ENCODE measurements around the gene TMEM184C.

Gene TMEM184C

GRCh38 chr4:147617173-147617840, at the start of gene TMEM184C:
Gene TMEM184C, plus strand, starts transcription at chr4:147617397. Its CDS starts 560 bp downstream, at chr4:147617957.
- DNase-seq (ENCODE audit: low read depth), result peak; percentile 85

GRCh38 chr4:147570616-147571015, 46.6 kb upstream of the TMEM184C start:
- no peak for DNase-seq (ENCODE audit: low read depth)

- DNase-seq (ENCODE audit: low read depth), result no peak
Observed at GRCh38 chr4:147571036-147571770, 46.0 kb upstream of the TMEM184C start.

- no peak for DNase-seq (ENCODE audit: low read depth)
Observed at GRCh38 chr4:147576084-147576483, 41.1 kb upstream of the TMEM184C start.

GRCh38 chr4:147578051-147578476, 39.1 kb upstream of the TMEM184C start:
- no peak for DNase-seq (ENCODE audit: low read depth)

GRCh38 chr4:147578593-147578992, 38.6 kb upstream of the TMEM184C start:
- no peak for DNase-seq (ENCODE audit: low read depth)

GRCh38 chr4:147580396-147580795, 36.8 kb upstream of the TMEM184C start:
- DNase-seq (ENCODE audit: low read depth), result no peak

GRCh38 chr4:147581606-147582350, 35.4 kb upstream of the TMEM184C start:
- no peak for DNase-seq (ENCODE audit: low read depth)

- DNase-seq (ENCODE audit: low read depth), result no peak
Observed at GRCh38 chr4:147582386-147583060, 34.7 kb upstream of the TMEM184C start.

GRCh38 chr4:147583876-147584275, 33.3 kb upstream of the TMEM184C start:
- DNase-seq (ENCODE audit: low read depth), result no peak

GRCh38 chr4:147586032-147586431, 31.2 kb upstream of the TMEM184C start:
- no peak for DNase-seq (ENCODE audit: low read depth)

- no peak for DNase-seq (ENCODE audit: low read depth)
Observed at GRCh38 chr4:147586637-147587036, 30.6 kb upstream of the TMEM184C start.

GRCh38 chr4:147587041-147587440, 30.2 kb upstream of the TMEM184C start:
- DNase-seq (ENCODE audit: low read depth), result no peak

GRCh38 chr4:147589586-147589985, 27.6 kb upstream of the TMEM184C start:
- DNase-seq (ENCODE audit: low read depth), result no peak

- no peak for DNase-seq (ENCODE audit: low read depth)
Observed at GRCh38 chr4:147590249-147590920, 26.8 kb upstream of the TMEM184C start.

GRCh38 chr4:147591106-147591505, 26.1 kb upstream of the TMEM184C start:
- no peak for DNase-seq (ENCODE audit: low read depth)

GRCh38 chr4:147594107-147594506, 23.1 kb upstream of the TMEM184C start:
- DNase-seq (ENCODE audit: low read depth), result no peak

- DNase-seq (ENCODE audit: low read depth), result no peak
Observed at GRCh38 chr4:147594578-147594977, 22.6 kb upstream of the TMEM184C start.

GRCh38 chr4:147596377-147596776, 20.8 kb upstream of the TMEM184C start:
- DNase-seq (ENCODE audit: low read depth), result no peak

GRCh38 chr4:147596981-147597380, 20.2 kb upstream of the TMEM184C start:
- DNase-seq (ENCODE audit: low read depth), result peak; percentile 61

GRCh38 chr4:147597561-147597960, 19.6 kb upstream of the TMEM184C start:
- no peak for DNase-seq (ENCODE audit: low read depth)

- DNase-seq (ENCODE audit: low read depth), result no peak
Observed at GRCh38 chr4:147599206-147599605, 18.0 kb upstream of the TMEM184C start.
